Hippocampal formation (tissue), 2 donors: Measurements from ENCODE around the gene SPINK13.
"Not testable (repeated sequence)": the region's sequence is repeated elsewhere in the genome, so short reads cannot be mapped to it uniquely, and the experiment has no call there.

ENCODE experiments used
- DNase-seq, 2 donors: peaks; one replicate each; lab custom pipeline; 2025; lab: John Stamatoyannopoulos, UW

The SPINK13 gene

GRCh38 chr5:148312153-148312552 lies 43.6 kb downstream of the SPINK13 start, which contains the start of gene SPINK7:
Gene SPINK7 (plus strand): TSS chr5:148312423. CDS start chr5:148312484, 61 bp downstream.
- no peak for DNase-seq

GRCh38 chr5:148314187-148314586 lies 45.6 kb downstream of the SPINK13 start:
- no peak for DNase-seq

DNA sequence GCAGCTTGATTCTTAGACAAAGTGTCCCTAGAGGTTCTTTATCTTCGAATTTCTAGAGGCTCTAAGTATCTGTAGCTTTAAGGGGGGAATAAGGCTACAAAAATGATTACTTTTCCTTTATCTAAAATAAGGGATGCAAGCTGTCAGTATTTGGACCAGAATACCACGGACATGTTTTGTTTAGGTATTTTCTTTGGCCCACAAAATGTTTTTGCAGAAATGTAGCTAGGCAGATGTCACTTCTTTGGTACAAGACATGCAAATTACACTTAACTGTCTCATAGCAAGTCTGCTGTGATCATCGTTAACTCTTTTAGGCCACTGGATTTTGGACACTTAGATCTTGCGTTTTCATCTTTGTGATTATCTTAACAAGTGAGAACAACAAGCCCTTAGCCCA lies 46.1 kb downstream of the SPINK13 start:
- DNase-seq = no peak

DNA sequence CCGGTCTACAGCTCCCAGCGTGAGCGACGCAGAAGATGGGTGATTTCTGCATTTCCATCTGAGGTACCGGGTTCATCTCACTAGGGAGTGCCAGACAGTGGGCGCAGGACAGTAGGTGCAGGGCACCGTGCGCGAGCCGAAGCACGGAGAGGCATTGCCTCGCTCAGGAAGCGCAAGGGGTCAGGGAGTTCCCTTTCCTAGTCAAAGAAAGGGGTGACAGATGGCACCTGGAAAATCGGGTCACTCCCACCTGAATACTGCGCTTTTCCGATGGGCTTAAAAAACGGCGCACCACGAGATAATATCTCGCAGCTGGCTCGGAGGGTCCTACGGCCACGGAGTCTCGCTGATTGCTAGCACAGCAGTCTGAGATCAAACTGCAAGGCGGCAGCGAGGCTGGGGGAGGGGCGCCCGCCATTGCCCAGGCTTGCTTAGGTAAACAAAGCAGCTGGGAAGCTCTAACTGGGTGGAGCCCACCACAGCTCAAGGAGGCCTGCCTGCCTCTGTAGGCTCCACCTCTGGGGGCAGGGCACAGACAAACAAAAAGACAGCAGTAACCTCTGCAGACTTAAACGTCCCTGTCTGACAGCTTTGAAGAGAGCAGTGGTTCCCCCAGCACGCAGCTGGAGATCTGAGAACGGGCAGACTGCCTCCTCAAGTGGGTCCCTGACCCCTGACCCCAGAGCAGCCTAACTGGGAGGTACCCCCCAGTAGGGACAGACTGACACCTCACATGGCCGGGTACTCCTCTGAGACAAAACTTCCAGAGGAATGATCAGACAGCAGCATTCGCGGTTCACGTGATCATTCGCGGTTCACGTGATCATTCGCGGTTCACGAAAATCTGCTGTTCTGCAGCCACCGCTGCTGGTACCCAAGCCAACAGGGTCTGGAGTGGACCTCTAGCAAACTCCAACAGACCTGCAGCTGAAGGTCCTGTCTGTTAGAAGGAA lies 51.7 kb downstream of the SPINK13 start:
- DNase-seq = not testable (repeated sequence)

DNA sequence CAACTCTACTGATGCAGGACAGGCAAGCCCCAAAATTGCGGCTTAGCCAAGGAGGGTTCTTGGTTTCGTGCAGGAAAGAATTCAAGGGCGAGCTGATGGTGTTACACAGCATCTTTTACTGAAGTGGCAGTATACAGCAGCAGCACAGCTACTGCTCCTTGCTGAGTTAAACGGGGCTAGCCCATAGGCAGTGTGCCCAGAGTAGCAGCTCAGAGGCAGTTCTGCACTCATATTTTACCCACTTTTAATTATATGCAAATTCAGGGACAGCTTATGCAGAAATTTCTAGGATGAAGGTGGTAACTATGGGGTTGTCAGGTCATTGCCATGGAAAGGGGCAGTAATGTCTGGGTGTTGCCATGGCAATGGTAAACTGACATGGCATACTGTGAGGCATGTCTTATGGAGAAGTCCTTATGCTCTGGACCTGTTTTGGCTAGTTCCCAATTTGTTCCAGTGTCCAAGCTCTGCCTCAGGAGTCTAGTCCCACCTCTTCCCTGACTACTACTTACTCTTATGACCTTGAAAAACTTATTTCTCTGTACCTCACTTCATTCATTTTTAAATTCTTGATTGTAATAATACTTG lies 64.8 kb downstream of the SPINK13 start:
- DNase-seq = no peak

DNA sequence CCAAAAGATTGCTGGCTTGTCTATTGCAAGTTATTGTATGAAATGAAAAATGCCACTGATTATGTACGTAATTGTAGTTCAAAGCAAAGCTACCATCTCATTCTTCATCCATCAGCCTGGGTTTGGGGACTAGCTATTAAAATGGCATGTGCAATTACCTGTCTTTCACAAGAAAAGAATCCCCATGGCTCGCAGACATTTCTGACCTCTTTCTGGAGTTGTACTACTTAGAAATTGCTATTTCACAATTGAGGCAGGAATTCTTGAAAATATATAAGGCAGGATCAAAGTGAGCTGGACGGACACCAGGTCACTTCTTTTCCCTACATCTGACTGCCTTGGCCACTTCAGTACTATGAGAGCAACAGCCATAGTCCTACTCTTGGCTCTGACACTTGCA lies 66.7 kb downstream of the SPINK13 start, which contains the start of gene SPINK9:
Gene SPINK9, plus strand, starts transcription at position 301 of the 400 bp plus-strand sequence. Its CDS starts 55 bp downstream, at position 356.
- DNase-seq = no peak
